ENCODE results near the gene RALGAPA1.
"Not testable (repeated sequence)": the region's sequence is repeated elsewhere in the genome, so short reads cannot be mapped to it uniquely, and the experiment has no call there.

RALGAPA1 gene

DNA sequence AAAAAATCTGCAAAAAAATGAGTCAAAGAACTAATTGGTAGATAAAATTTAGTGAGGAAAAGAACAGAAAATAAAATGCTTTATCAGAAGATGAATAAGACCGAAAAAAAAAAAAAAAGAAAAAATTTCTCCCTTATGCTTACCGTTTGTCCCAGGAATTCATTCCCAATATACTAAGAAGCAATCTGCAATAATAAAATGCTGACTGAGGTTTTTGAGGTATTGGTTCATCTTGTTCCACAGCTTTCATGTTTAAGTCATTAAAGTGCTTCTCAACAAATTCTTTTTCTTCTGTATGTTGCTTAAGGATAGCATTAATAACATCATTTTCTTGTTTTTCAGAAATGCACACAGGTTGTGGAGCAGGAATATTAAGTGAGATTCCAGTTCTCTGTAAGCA lies 182.1 kb downstream of the RALGAPA1 start:
- DNase-seq (ENCODE audit: low read depth): not testable (repeated sequence)

DNA sequence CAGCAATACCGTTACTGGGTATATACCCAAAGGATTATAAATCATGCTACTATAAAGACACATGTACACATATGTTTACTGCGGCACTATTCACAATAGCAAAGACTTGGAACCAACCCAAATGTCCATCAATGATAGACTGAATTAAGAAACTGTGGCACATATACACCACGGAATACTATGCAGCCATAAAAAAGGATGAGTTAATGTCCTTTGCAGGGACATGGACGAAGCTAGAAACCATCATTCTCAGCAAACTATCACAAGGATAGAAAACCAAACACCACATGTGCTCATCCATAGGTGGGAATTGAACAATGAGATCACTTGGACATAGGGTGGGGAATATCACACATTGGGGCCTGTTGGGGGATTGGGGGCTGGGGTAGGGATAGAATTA lies 187.1 kb downstream of the RALGAPA1 start:
- DNase-seq (ENCODE audit: low read depth): not testable (repeated sequence)

DNA sequence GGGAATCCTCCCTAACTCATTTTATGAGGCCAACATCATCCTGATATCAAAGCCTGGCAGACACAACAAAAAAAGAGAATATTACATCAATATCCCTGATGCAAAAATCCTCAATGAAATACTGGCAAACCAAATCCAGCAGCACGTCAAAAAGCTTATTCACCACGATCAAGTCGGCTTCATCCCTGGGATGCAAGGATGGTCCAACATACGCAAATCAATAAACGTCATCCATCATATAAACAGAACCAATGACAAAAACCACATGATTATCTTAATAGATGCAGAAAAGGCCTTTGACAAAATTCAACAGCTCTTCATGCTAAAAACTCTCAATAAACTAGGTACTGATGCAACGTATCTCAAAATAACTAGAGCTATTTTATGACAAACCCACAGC lies 189.1 kb downstream of the RALGAPA1 start:
- DNase-seq (ENCODE audit: low read depth): not testable (repeated sequence)

DNA sequence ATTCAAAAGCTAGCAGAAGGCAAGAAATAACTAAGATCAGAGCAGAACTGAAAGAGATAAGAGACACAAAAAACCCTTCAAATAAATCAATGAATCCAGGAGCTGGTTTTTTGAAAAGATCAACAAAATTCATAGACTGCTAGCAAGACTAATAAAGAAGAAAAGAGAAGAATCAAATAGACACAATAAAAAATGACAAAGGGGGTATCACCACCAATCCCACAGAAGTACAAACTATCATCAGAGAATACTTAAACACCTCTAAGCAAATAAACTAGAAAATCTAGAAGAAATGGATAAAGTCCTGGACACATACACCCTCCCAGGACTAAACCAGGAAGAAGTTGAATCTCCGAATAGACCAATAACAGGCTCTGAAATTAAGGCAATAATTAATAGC lies 189.6 kb downstream of the RALGAPA1 start:
- not testable (repeated sequence) for DNase-seq (ENCODE audit: low read depth)

DNA sequence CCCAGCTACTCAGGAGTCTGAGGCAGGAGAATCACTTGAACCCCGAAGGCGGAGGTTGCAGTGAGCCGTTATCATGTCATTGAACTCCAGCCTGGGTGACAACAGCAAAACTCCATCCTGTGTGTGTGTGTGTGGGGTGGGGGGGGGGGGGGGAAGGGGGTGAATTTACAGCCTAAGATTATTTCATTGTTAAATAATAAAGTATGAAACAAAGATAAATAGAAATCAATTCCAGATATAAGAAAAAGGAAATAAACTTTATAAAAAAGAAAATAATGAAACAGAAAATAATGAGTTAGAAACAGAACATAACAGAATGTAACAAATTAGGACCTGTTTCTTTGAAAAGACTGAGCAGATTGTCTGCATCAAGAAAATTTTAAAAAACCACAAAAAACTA lies 191.6 kb downstream of the RALGAPA1 start:
- no peak for DNase-seq (ENCODE audit: low read depth)

DNA sequence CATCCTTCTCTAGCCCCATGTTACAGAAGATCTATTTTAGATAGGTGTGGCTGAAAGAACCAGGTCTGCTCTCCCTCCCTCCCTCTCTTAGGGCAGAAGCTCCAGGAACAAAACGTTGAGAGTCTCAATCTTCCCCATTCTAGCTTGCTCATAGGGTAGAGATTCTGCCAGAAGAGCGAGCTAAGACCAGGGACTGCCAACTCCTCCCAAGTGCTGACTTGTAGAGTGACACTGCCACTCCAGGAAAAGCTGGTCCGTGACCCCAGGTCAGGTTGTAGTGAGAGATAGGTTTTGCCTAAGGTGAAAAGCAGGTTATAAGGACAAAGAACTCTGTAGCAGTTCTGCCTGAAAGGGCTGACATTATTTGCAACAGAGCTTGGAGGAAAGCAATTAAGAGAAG lies 201.7 kb downstream of the RALGAPA1 start:
- no peak for DNase-seq (ENCODE audit: low read depth)

DNA sequence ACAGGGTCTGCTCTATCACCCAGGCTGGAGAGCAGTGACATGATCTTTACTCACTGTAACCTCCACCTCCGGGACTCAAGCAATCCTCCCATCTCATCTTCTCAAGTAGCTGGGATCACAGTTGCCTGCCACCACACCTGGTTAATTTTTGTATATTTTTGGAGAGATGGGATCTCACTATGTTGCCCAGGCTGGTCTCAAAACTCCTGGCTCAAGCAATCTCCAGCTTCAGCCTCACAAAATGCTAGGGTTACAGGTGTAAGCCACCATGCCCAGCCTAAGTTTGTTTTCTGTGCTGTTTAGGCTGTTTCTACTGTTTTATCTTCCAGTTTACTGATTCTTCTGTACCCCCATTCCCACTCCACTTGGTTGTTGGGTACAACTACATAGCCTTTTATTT lies 208.8 kb downstream of the RALGAPA1 start:
- DNase-seq (ENCODE audit: low read depth): no peak

DNA sequence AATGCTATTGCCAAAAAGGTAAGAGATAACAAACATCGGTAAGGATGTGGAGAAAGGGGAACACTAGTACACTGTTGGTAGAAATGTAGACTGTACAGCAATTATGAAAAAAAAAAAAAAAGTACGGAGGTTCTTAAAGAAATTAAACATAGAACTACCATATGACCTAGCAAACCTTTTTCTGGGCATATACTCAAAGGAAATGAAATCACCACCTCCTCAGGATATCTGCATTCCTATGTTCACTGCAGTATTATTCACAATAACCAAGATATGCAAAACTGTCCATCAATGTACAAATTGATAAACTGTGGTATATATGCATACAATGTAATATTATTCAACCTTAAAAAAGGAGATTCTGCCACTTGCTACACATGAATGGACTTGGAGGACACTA lies 214.5 kb downstream of the RALGAPA1 start:
- no peak for DNase-seq (ENCODE audit: low read depth)

DNA sequence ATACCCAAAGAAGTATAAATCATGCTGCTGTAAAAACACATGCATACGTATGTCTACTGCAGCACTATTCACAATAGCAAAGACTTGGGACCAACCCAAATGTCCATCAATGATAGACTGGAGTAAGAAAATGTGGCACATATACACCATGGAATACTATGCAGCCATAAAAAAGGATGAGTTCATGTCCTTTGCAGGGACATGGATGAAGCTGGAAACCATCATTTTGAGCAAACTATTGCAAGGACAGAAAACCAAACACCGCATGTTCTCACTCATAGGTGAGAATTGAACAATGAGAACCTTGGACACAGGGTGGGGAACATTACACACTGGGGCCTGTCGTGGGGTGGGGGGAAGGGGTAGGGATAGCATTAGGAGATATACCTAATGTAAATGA lies 221.7 kb downstream of the RALGAPA1 start:
- not testable (repeated sequence) for DNase-seq (ENCODE audit: low read depth)

DNA sequence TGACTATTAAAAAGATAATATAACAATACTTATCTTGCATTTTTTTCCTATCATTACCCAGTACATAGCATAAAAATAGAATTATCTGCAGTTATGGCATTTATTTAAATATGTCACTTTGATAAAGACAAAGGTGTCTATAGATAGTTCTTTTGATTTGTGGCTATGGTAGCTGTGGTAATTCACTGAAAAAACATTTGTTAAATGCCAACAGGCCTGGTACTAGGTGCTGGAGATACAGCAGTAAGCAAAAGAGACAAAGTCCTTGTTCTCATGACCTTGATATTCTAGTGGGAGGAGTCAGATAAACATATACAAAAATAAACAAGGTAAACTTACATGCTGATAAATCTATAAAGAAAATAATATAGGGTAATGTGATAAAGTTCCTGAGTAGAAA lies 230.5 kb downstream of the RALGAPA1 start:
- DNase-seq (ENCODE audit: low read depth): no peak

DNA sequence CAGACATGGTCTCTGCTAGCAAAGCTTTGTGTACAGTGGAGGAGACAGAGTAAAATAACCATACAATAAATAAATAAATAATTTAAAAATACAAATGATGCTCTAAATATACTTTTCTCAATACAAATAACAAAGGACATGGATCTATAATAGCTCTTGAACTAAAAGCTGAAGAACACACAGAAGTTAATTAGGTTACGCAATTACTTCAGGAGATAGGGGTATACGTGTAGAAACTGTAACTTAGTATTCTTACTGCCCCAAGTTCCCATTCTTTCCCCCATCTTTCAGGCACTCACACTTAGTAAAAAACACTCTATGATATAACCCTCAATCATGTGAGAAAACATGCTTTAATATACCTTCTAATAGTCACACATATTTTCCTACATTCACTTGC lies 231.0 kb downstream of the RALGAPA1 start:
- no peak for DNase-seq (ENCODE audit: low read depth)

DNA sequence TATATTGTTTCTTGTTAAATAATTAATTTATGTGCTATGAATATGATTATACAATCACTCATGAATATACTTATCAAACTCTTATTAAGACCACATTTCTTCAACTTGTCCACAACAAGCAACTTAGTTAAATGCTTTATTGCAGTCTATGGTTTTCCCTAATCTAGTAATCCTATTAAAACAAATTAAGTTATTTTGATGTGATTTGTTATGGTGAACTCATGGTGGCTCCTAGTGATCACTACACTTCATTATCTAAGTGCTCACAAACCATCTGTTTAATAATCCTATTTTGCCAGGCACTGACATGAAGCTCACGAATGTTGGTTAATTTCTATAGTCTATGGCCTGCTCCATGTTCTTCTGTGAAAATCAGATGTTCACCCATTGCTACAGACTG lies 232.2 kb downstream of the RALGAPA1 start:
- no peak for DNase-seq (ENCODE audit: low read depth)

DNA sequence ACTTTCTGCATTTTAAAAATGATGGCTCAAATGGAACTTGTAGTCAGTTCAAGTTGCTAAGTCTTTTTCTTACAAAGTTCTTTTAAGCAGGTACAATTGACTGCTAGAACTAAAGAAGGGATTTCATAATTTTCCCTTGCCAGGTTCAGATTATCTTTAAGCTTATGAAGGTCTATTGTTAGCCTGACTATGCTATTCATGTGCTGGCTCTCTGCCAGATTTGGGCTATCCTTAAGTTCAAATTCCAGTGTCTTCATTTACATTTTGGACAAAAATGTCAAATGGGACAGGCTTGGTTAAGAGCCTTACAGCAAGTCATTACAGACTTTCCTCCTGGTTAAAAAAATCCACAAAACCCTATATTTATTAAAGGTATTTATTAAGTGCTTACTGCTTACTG lies 232.8 kb downstream of the RALGAPA1 start:
- no peak for DNase-seq (ENCODE audit: low read depth)

DNA sequence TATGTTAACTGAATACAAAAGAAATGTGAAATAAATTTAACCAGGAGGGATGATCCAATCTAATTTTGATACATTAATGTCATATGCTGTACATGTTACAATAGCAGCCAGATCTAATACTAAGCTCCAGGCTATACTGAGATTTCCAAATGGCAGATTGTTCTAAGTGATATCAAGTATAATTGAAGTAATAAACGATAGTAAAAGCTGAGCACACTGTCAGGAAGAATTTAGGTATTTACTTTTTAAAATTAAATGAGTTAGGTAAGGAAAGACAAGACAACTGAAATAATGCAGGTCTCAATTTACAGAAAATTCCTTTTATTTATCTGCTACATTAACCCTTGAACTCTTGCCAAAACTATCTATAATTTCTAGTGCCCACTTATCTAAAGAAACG lies 235.2 kb downstream of the RALGAPA1 start:
- no peak for DNase-seq (ENCODE audit: low read depth)

DNA sequence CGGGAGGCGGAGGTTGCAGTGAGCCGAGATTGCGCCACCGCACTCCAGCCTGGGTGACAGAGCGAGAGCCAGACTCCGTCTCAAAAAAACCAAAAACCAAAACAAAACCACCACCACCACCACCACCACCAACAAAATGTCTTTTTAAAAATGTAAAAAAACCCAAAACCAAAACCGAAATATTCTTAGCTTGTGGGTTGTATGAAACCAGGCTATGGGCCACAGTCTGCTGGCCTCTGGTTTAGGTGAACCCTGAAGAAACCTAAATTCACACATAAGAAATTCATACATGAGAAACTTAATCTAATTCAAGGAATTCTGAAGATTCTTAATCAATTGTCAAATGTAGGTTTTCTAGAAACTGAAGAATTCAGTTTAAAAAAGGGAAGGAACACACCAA lies 237.5 kb downstream of the RALGAPA1 start:
- DNase-seq (ENCODE audit: low read depth): no peak

DNA sequence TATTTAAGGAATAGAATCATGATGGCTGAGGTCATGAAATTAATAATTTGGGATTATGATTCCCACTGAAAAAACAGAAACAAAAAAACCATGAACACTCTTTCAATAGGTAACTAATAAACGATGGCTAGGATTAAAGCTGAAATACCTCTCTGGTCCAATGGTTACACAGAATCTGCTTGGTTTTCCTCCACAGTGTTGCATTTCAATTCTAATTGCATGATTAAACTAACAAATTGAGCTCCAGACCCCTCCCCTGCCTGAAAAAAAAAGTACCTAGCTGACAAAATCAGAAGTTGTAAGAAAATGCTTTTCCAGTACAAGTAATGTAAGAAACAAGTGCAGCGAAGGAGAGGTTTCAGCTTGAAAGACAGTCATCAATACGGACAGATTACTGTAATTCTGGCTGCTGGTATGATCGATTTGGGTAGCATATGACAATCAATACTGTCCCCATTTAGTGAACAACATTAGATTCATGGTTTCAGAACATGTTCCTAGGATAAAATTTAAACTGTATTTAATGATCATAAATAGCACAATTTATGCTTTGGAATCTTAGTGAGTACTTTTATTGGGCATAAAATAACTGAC lies 243.1 kb downstream of the RALGAPA1 start:
- DNase-seq (ENCODE audit: low read depth): no peak

DNA sequence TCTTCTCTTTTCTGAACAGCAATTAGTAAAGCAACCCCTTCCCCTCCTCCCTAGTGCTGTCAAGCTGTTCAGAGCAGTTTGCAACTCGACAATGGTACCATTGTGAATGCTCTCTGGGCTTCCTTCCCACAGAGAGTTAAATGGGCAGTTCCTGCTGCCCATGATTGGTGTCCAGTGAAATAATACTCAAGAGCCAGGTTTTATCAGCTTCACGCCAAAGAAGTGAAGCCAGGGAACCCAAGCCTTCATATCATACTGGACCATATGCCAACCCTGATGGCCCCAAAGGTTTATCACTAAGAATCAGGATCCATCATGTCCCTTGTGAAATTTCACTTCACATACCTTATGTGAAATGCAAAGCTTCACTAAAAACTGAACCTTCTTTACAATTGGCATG lies 250.4 kb downstream of the RALGAPA1 start:
- no peak for DNase-seq (ENCODE audit: low read depth)

DNA sequence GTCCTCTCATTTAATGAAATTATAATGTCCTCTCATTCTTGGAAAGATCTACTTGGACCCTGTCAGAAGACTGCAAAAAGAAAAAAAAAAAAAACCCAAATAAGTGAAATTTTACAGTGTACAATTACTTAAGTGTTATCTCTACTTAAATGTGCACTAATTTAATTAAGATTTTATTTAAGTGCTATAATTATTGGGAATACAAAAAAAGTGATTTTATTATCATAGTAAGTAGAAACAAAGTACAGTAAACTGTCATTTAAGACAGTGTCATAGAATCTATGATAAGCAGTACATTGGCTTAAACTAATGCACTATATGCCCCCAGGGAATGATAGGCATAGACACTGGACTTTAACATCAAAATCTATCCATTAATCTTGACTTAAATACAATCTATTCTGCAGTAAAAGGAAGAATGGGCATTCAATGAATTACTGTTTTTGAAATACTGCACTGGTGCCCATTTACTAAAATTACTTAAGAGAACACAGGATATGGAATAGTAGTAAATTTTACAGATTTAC lies 251.8 kb downstream of the RALGAPA1 start:
- no peak for DNase-seq (ENCODE audit: low read depth)

DNA sequence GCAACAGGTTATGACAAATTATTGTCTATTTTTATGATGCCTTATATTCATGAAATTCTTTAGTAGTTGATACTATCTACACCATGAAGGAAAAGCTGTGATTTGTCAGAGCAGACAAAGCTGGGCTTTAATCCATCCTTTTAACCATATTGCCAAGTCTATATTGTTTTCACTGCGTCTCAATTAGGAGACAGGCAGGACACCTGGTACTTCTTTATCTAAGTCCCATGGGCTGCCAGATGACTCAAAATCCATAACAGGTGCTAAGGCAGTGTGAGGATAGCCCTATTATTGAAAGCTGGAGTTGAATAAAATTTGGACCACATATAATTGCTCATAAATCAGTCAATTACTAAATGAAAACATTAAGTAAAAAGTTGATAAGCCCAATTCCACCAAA lies 252.5 kb downstream of the RALGAPA1 start:
- no peak for DNase-seq (ENCODE audit: low read depth)

DNA sequence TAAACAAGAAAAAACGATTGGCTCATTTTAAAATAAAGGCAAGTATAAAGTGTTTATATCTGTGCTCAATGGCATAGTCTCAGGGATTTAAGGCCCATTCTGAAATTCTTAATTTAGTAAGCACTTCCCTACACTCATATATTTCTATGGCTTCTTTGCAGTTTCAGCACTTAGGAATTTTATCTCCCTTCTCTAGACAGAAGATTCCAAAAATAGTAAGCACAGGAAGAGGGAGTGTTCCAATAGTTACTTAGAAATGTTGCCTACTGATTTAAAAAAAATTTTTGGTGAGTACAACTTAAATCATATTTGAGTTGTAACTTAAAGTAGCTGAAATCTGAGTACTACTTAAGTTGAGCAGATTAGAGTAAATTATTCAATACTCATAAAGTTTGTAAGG lies 255.3 kb downstream of the RALGAPA1 start:
- no peak for DNase-seq (ENCODE audit: low read depth)

DNA sequence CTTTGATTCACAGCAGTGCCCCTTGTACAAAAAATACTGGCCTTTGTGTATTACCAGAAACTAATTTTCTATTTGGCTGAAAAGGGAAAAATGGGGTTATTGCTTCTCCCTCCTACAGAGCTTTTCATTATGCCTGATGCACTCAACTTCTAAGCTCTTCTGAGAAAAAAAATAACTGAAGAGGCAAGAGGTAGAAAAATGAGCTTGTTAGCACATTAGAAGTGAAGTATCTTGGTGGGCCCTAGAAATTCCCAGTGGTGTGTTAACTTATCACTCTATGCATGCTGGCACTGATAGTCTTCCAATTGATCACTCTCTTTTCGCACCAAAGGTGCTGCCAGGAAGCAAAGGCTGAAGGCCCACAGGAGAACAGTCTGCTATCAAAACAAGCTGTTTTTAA lies 258.0 kb downstream of the RALGAPA1 start:
- DNase-seq (ENCODE audit: low read depth): no peak

DNA sequence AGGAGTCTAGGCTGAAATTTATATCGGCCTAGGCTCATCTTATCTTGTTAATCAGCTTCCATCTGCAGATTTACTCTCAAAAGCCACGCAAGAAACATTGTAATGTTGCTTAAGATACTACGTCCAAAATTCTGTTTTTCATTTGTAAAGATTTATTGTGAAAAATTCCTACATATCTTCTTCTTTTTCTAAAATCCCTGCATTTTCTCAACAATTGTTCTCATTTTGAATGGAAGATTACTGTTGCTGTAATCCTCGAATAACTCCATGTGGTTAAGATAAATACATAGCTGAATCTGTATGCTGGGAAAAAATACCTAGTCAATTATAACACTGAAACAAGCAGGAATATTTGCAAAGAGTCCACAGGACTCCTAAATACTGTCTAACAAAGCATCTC lies 259.5 kb downstream of the RALGAPA1 start:
- DNase-seq (ENCODE audit: low read depth): no peak

DNA sequence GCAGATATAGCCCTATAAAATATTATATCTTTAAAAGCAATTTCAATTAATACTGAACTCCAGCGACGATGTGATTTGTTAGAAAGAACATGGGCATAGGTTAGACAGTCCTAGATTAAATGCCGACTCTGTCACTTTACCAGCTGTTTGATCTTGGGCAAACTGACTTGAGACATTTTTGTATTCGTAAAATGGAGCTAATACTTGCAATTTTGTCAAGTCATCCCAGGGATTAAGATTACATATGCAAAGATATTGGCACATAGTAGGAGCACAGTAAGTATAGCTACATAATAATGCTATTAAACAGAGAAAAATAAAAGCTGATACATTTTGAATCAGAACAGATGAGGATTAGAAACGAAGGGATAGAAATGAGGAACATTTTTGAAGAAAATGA lies 266.1 kb downstream of the RALGAPA1 start:
- no peak for DNase-seq (ENCODE audit: low read depth)

DNA sequence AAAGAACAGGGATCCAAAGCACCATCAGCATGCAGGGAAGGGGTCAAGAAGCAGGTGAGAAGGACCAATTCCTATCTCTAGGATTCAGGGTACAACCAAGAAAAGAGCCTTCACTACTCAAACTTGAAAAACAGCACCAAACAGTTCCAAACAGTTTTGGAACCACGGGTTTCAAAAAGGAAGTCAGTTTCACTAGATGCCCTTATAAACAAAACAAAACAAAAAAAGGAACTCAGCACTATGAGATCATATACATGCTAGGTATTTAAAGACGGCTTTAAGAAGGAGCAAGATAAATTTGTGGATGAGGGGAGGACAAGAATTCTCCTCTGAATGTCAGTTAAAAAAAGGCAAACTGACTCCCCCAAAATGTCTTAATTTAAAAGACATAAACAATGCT lies 269.1 kb downstream of the RALGAPA1 start:
- DNase-seq (ENCODE audit: low read depth): no peak

Measured in fibroblast of the conjunctiva (primary cell).